Thyroid gland (tissue), 4 donors: ENCODE data around the gene CTNNA3.

Source experiments
- POLR2A ChIP-seq, 2 donors: fragments of 450-650 bp; IDR thresholded peaks; one replicate each; pipeline ENCODE4 v1.6.1; 2017; ENCODE audit warnings: antibody characterized with exemption in 2 of 2, mild to moderate bottlenecking in 2 of 2, moderate library complexity in 1 of 2
- TF ChIP-seq, protein P1 (sequence below), 6 experiments: fragments of 200-600 bp in 3 of 6; fragments of 450-650 bp in 3 of 6; sonication (generic) in 3 of 6; IDR thresholded peaks; one replicate each; pipeline ENCODE4 v1.5.1; 2016 to 2019; ENCODE audit warnings: antibody characterized with exemption in 6 of 6, mild to moderate bottlenecking in 2 of 6, inconsistent platforms in 1 of 6, moderate library complexity in 1 of 6

DNA sequence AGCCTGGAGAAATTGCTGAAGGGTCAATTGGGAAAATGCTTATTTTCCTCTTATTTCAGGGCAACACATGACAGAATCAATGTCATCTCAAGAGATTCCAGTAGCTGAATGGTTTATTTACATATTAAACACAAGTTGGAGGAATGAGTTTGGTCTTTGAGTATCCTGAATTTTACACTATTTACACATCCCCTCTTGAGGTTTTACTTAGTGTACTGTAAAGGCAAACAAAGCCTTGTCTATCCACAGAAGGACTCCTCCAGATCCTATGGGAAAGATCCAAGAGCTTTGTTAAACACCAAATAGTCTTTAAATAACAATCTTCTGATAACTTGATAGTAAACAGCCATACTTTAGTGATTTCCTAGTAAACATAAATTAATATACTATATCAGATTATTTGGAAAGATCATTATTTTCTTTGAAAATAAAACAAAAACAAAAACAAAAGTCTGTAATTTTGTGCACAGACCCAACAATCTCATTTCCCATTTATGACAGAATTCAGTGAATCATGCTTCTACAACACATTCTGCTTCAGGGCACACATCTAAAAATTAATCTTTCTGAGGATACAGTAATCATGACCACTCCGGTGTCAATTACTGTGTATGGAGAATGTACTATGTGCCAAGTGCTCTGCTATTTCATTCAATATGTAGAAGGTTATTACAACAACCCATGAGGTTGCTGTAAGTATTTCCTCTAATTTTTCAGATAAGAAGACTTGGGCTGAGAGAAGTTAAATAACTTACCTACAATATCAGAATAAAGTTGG is 1345.2 kb downstream of the CTNNA3 start:
- TF ChIP-seq, protein P1, sequence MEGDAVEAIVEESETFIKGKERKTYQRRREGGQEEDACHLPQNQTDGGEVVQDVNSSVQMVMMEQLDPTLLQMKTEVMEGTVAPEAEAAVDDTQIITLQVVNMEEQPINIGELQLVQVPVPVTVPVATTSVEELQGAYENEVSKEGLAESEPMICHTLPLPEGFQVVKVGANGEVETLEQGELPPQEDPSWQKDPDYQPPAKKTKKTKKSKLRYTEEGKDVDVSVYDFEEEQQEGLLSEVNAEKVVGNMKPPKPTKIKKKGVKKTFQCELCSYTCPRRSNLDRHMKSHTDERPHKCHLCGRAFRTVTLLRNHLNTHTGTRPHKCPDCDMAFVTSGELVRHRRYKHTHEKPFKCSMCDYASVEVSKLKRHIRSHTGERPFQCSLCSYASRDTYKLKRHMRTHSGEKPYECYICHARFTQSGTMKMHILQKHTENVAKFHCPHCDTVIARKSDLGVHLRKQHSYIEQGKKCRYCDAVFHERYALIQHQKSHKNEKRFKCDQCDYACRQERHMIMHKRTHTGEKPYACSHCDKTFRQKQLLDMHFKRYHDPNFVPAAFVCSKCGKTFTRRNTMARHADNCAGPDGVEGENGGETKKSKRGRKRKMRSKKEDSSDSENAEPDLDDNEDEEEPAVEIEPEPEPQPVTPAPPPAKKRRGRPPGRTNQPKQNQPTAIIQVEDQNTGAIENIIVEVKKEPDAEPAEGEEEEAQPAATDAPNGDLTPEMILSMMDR (IDR thresholded peaks at IDR 0.05) = no peak
- TF ChIP-seq POLR2A (IDR thresholded peaks at IDR 0.05) = no peak
